ENCODE results near the gene MS4A4E.

DNA sequence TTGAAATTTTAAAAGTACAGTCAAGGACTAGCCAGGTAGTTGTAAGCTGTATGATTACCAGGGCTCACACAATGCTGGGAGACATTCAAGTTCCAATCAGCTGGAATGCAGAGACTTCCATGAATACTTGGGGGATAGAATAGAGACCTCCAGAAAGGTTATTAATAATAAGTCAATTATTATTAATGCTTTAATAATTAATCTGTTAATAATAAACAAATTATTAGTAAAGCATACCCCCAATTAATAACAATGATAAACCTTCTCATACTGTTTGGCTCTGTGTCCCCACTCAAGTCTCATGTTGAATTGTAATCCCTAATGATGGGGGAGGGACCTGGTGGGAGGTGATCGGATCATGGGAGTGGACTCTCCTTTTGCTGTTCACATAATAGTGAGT is 45.5 kb downstream of the MS4A4E start:
- TF ChIP-seq POLR2A (IDR thresholded peaks at IDR 0.05): no peak
- TF ChIP-seq, protein P1, sequence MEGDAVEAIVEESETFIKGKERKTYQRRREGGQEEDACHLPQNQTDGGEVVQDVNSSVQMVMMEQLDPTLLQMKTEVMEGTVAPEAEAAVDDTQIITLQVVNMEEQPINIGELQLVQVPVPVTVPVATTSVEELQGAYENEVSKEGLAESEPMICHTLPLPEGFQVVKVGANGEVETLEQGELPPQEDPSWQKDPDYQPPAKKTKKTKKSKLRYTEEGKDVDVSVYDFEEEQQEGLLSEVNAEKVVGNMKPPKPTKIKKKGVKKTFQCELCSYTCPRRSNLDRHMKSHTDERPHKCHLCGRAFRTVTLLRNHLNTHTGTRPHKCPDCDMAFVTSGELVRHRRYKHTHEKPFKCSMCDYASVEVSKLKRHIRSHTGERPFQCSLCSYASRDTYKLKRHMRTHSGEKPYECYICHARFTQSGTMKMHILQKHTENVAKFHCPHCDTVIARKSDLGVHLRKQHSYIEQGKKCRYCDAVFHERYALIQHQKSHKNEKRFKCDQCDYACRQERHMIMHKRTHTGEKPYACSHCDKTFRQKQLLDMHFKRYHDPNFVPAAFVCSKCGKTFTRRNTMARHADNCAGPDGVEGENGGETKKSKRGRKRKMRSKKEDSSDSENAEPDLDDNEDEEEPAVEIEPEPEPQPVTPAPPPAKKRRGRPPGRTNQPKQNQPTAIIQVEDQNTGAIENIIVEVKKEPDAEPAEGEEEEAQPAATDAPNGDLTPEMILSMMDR (IDR thresholded peaks at IDR 0.05): no peak

Data from suprapubic skin (tissue), 3 donors.